GM10266 (cell line): ENCODE measurements around the gene RTN4RL1.

ENCODE experiments used
- DNase-seq: peaks from one replicate; pipeline ENCODE4 v3.0.0; 2012; ENCODE audit errors: extremely low spot score
- TF ChIP-seq, protein P1 (sequence below): IDR thresholded peaks from 2 replicates; pipeline ENCODE4 v1.5.1; 2012; ENCODE audit warnings: mild to moderate bottlenecking, low read depth; ENCODE audit not compliant: control insufficient read depth, insufficient read depth; ENCODE audit errors: missing control alignments

RTN4RL1 gene

DNA sequence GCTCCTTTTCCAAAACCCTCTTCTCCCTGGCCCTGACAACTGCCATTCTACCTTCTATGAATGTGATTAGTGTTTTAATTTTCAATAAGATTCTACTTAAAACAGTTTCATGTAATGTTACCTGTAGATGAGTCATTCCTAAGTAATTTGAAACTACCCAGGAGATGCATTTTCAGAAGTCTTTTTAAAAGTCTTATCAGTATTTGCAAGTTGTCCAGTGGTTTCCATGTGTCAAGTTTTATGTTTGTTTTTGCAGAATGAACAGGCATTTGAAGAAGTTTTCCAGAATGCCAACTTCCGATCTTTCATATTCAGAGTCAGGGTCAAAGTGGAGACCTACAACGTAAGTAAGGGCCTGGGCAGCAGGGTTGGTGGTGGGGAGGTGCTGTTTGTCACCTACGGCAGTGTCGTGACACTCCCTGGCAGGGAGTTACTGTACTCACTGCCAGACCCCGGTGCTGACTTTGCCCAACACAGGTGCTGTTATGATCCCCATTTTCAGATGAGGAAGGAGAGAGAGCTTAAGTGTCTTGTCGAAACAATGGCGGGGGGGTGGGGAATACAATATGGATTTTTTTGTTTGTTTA lies 130.3 kb downstream of the RTN4RL1 start:
- no peak for DNase-seq
- TF ChIP-seq, protein P1, sequence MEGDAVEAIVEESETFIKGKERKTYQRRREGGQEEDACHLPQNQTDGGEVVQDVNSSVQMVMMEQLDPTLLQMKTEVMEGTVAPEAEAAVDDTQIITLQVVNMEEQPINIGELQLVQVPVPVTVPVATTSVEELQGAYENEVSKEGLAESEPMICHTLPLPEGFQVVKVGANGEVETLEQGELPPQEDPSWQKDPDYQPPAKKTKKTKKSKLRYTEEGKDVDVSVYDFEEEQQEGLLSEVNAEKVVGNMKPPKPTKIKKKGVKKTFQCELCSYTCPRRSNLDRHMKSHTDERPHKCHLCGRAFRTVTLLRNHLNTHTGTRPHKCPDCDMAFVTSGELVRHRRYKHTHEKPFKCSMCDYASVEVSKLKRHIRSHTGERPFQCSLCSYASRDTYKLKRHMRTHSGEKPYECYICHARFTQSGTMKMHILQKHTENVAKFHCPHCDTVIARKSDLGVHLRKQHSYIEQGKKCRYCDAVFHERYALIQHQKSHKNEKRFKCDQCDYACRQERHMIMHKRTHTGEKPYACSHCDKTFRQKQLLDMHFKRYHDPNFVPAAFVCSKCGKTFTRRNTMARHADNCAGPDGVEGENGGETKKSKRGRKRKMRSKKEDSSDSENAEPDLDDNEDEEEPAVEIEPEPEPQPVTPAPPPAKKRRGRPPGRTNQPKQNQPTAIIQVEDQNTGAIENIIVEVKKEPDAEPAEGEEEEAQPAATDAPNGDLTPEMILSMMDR = no peak

DNA sequence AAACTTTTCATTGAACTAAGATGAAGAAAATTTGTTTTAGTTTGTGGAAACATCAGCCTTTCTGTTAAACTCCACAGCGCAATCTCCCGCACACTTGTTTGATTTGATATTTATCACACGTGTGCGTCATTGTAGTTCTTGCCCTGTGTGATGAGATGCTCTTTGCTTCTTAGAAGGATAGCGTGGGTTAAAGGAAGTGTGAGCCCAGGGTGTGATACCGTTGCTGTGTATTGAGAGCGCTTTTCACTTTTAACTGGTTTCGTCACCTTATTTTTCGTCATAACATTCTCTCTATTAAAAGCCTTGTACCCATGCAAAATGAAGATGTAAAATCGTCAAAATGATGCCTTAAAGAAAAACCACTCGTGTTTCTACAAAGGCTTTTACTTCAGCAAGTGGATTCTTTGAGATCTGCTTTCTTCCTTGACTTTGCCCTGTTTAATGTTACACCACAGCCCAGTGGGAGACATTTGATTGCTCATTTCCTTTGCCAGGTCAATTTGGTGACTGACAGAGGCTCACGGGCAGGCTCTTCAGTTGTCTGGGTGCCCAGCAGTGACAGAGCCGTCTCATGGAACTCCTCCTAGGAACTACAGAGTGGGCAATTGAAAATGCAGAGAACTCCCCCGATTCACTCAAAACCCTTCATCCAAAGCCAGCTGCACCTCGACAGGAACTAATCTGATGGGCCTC lies 134.2 kb downstream of the RTN4RL1 start:
- no peak for DNase-seq
- TF ChIP-seq, protein P1 = no peak

DNA sequence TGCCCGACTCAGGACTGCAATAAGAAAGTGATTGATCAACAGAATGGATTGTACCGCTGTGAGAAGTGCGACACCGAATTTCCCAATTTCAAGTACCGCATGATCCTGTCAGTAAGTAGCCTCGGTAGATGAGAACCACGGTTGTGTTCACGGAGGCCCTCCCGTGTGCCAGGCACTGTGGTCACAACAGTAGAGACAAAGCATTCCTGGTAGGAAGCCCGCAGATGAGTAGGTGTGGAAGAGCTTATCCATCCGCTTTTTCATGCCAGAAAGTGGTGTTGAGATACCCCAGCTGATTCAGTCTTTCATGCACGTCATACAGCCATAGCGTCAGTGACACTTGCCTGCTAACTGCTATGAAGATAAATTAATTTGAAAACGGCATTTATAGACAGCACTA lies 136.4 kb downstream of the RTN4RL1 start:
- TF ChIP-seq, protein P1 = no peak
- no peak for DNase-seq
